GM19043 (cell line): ENCODE results near the gene FAM217B.
A peak's percentile ranks its signal among the peaks of the same experiment; 100 is the strongest.
"Not testable (repeated sequence)": the region's sequence is repeated elsewhere in the genome, so short reads cannot be mapped to it uniquely, and the experiment has no call there.

Experiments
- ATAC-seq: cut with Tn5 transposase; IDR thresholded peaks from one replicate; pipeline ENCODE4 v1.9.1; 2021; ENCODE audit warnings: low read depth; ENCODE audit not compliant: unreplicated experiment

FAM217B gene

GRCh38 chr20:59937150-59937549 is 3.0 kb upstream of the FAM217B start:
- no peak for ATAC-seq

GRCh38 chr20:59938221-59938620 is 2.0 kb upstream of the FAM217B start:
- ATAC-seq: no peak

- no peak for ATAC-seq
These were observed 1.5 kb upstream of the FAM217B start for GRCh38 chr20:59938696-59939051.

GRCh38 chr20:59939052-59939878 is 924 bp upstream of the FAM217B start:
- ATAC-seq: peak; percentile 22

- peak; percentile 34 for ATAC-seq
These were observed 385 bp upstream of the FAM217B start for GRCh38 chr20:59939879-59940128.

- ATAC-seq: peak; percentile 3
These were observed 736 bp downstream of the FAM217B start for GRCh38 chr20:59940956-59941294.

- no peak for ATAC-seq
These were observed 2.1 kb downstream of the FAM217B start for GRCh38 chr20:59942245-59942644.

- no peak for ATAC-seq
These were observed 4.5 kb downstream of the FAM217B start for GRCh38 chr20:59944726-59945125.

- no peak for ATAC-seq
These were observed 5.0 kb downstream of the FAM217B start for GRCh38 chr20:59945175-59945574.

- ATAC-seq: no peak
These were observed 5.5 kb downstream of the FAM217B start for GRCh38 chr20:59945731-59946130.

- no peak for ATAC-seq
These were observed 7.2 kb downstream of the FAM217B start for GRCh38 chr20:59947376-59947775.

- no peak for ATAC-seq
These were observed 8.0 kb downstream of the FAM217B start for GRCh38 chr20:59948212-59948611.

GRCh38 chr20:59948828-59949720 is 8.9 kb downstream of the FAM217B start:
- peak; percentile 68 for ATAC-seq

GRCh38 chr20:59949911-59950310 is 9.7 kb downstream of the FAM217B start:
- no peak for ATAC-seq

- no peak for ATAC-seq
These were observed 14.5 kb downstream of the FAM217B start for GRCh38 chr20:59954718-59955117.

- no peak for ATAC-seq
These were observed 15.1 kb downstream of the FAM217B start for GRCh38 chr20:59955131-59955796.

- ATAC-seq: not testable (repeated sequence)
These were observed 17.4 kb downstream of the FAM217B start for GRCh38 chr20:59957568-59957967.

- no peak for ATAC-seq
These were observed 17.9 kb downstream of the FAM217B start, which contains the start of gene CDH26 for GRCh38 chr20:59958123-59958522. CDH26 (plus strand) TSS chr20:59958423; CDS start chr20:59958727, 304 bp downstream.

GRCh38 chr20:59958626-59959025 is 18.4 kb downstream of the FAM217B start:
- ATAC-seq: no peak

- no peak for ATAC-seq
These were observed 21.2 kb downstream of the FAM217B start for GRCh38 chr20:59961423-59961822.

GRCh38 chr20:59962155-59962554 is 22.0 kb downstream of the FAM217B start:
- no peak for ATAC-seq
